ENCODE measurements around the gene CRIP3. TPM values are rescaled to one million over a fixed set of nuclear protein-coding genes. Genes with fewer than 3 reads are reported as not detected.

CRIP3 gene
- total RNA-seq, 1 donor from 2014 or later: not detected

- intact Hi-C loops (cut with micrococcal nuclease): no loop called here
These were observed 50.4 kb downstream of the CRIP3 start for GRCh38 chr6:43258180-43258579.

- intact Hi-C loops (cut with micrococcal nuclease): no loop called here
These were observed 51.1 kb downstream of the CRIP3 start for GRCh38 chr6:43257367-43258145.

- intact Hi-C loops (cut with micrococcal nuclease): no loop called here
These were observed 51.8 kb downstream of the CRIP3 start for GRCh38 chr6:43256670-43257366.

Other genes starting within 250 kb of the CRIP3 start
- gene MRPL2, start 249.4 kb downstream of the CRIP3 start, total RNA-seq: 52.2 and 54.6 TPM in 2 replicates
- gene KLC4, start 249.2 kb downstream of the CRIP3 start, total RNA-seq: 16.1 and 17.6 TPM in 2 replicates
- gene PTK7, start 232.5 kb downstream of the CRIP3 start, total RNA-seq: 1.4 and 1.7 TPM in 2 replicates
- gene SRF, start 137.6 kb downstream of the CRIP3 start, total RNA-seq: 58.7 and 59.6 TPM in 2 replicates
- 55.1 and 58.0 TPM in 2 replicates for gene CUL9, start 126.6 kb downstream of the CRIP3 start, total RNA-seq
- 68.5 and 71.2 TPM in 2 replicates for gene DNPH1, start 79.3 kb downstream of the CRIP3 start, total RNA-seq
- gene TTBK1, start 65.3 kb downstream of the CRIP3 start, total RNA-seq: 1.3 TPM in 2 replicates
- gene SLC22A7, start 10.6 kb downstream of the CRIP3 start, total RNA-seq: not detected in 2 replicates
- gene ZNF318, start 60.8 kb upstream of the CRIP3 start, total RNA-seq: 12.0 and 12.1 TPM in 2 replicates
- 52.3 and 54.5 TPM in 2 replicates for gene ABCC10, start 118.7 kb upstream of the CRIP3 start, total RNA-seq
- gene DLK2, start 146.7 kb upstream of the CRIP3 start, total RNA-seq: 0.39 TPM in 2 replicates
- 38.5 and 43.4 TPM in 2 replicates for gene TJAP1, start 168.7 kb upstream of the CRIP3 start, total RNA-seq
- 0.10 and 0.27 TPM in 2 replicates for gene LRRC73, start 201.5 kb upstream of the CRIP3 start, total RNA-seq
- gene YIPF3, start 208.1 kb upstream of the CRIP3 start, total RNA-seq: 73.2 and 77.3 TPM in 2 replicates
- 40.1 and 45.5 TPM in 2 replicates for gene POLR1C, start 208.3 kb upstream of the CRIP3 start, total RNA-seq